IPS DF 6.9 (cell line): Measurements from ENCODE around the gene XIST.
"Not testable (repeated sequence)": the region's sequence is repeated elsewhere in the genome, so short reads cannot be mapped to it uniquely, and the experiment has no call there.

ENCODE experiments used
- DNase-seq: peaks from one replicate; pipeline ENCODE4 v3.0.0-alpha.2; 2013; ENCODE audit warnings: low read depth, low spot score
- H3K27ac ChIP-seq: one replicate; pipeline ENCODE4 v1.5.1; 2013; ENCODE audit warnings: low read length, control low read depth
- H3K27me3 ChIP-seq: 2 replicates; pipeline ENCODE4 v1.6.1; 2013; ENCODE audit warnings: mild to moderate bottlenecking, low read length; ENCODE audit not compliant: control insufficient read depth, insufficient read depth
- H3K36me3 ChIP-seq: 2 replicates; pipeline ENCODE4 v1.6.1; 2013; ENCODE audit warnings: low read length; ENCODE audit not compliant: control insufficient read depth, insufficient read depth
- H3K4me1 ChIP-seq: 2 replicates; pipeline ENCODE4 v1.6.1; 2013; ENCODE audit warnings: low read length; ENCODE audit not compliant: control insufficient read depth, insufficient read depth
- H3K4me3 ChIP-seq: 2 replicates; pipeline ENCODE4 v1.5.1; 2013; ENCODE audit warnings: mild to moderate bottlenecking, low read length
- H3K9me3 ChIP-seq: 2 replicates; pipeline ENCODE4 v1.6.1; 2013; ENCODE audit warnings: low read length, inconsistent platforms; ENCODE audit not compliant: control insufficient read depth, insufficient read depth
- WGBS: extraction: QIAGEN DNeasy Blood & Tissue Kit; methylation state at CpG from one replicate; pipeline ENCODE4 v1.1.7; 2013; ENCODE audit warnings: mixed read lengths, missing lambda C conversion rate; ENCODE audit not compliant: insufficient read length, insufficient coverage; 5-methylcytosine and 5-hydroxymethylcytosine counted together

Gene XIST

GRCh38 chrX:73804109-73804508 is 48.4 kb downstream of the XIST start:
- not testable (repeated sequence) for H3K27ac ChIP-seq, H3K4me1 ChIP-seq, H3K4me3 ChIP-seq, DNase-seq, H3K9me3 ChIP-seq, H3K36me3 ChIP-seq, H3K27me3 ChIP-seq
- no CpG with 5 or more reads among the region's 1 CpG for WGBS

GRCh38 chrX:73799888-73800287 is 52.6 kb downstream of the XIST start:
- Histone ChIP-seq H3K4me1 (no peaks in the 10 kb centered on the region), H3K4me3 (no peak overlapping the region), H3K27ac (no peak overlapping the region), H3K27me3 (no peaks in the 10 kb centered on the region), H3K9me3 (no peaks in the 10 kb centered on the region), H3K36me3 (no peaks in the 10 kb centered on the region)
- no peak for DNase-seq
- no CpG with 5 or more reads among the region's 3 CpGs for WGBS

GRCh38 chrX:73792511-73792910 is 60.0 kb downstream of the XIST start:
- not testable (repeated sequence) for H3K4me1 ChIP-seq, H3K27ac ChIP-seq, H3K9me3 ChIP-seq, H3K4me3 ChIP-seq, DNase-seq, H3K27me3 ChIP-seq, H3K36me3 ChIP-seq
- WGBS: no CpG with 5 or more reads among the region's 8 CpGs

- DNase-seq: no peak
- no peaks in the 10 kb centered on the region for H3K4me1 ChIP-seq
- H3K36me3 ChIP-seq: no peaks in the 10 kb centered on the region
- H3K27ac ChIP-seq: no peak overlapping the region
- no peaks in the 10 kb centered on the region for H3K9me3 ChIP-seq
- no CpG with 5 or more reads among the region's 1 CpG for WGBS
- H3K4me3 ChIP-seq: no peak overlapping the region
- no peaks in the 10 kb centered on the region for H3K27me3 ChIP-seq
Observed at GRCh38 chrX:73785493-73785892, 67.0 kb downstream of the XIST start.
